ENCODE results near the gene XYLT2. TPM values are rescaled to one million over a fixed set of nuclear protein-coding genes. Genes with fewer than 3 reads are reported as not detected.
A peak's percentile ranks its signal among the peaks of the same experiment; 100 is the strongest.

XYLT2 gene
- total and polyA plus RNA-seq, 2 of the 13 experiments (the other 11 are each of a cell fraction or from before 2014, with no cell fraction given): 17.0 to 22.1 TPM

DNA sequence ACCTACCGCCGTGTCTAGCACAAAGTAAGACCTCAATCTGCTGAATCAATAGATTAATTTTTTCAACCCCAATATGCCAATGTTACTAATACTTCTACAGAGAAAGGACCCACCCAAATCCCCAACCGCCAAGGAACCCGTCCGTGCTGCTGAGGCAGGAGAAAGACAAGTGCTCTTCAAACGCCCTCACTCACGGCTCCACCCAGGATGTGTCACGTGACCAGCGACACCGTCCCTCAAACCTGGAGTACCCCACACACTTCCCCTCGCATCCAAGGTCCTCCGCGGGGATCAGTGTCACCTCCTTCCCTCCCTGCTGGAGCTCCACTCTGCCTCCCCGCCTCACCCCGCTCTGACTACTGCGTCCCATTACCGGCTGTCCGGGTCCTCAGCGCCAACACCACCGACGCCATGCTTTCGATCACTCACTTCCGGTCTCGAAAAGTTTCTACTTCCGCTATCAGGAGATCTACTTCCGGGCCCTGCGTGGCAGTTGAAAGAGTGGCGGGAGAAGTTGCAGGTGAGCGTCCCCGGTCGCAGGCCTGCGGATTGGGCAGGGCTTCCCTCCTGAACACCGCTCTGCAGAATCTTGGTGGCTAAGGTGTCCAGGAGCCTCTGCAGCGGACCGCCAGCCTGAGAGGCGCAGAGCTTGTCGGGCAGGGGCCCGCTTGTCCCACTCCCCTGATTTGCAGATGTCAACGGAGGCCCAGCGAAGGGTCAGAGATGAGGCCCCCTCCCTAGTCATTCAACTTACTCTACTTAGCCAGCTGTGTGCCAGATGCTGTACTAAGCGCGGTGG lies 27.0 kb downstream of the XYLT2 start, which contains the start of the genes EME1 and MRPL27 (continued):
- TF ChIP-seq, protein P1, sequence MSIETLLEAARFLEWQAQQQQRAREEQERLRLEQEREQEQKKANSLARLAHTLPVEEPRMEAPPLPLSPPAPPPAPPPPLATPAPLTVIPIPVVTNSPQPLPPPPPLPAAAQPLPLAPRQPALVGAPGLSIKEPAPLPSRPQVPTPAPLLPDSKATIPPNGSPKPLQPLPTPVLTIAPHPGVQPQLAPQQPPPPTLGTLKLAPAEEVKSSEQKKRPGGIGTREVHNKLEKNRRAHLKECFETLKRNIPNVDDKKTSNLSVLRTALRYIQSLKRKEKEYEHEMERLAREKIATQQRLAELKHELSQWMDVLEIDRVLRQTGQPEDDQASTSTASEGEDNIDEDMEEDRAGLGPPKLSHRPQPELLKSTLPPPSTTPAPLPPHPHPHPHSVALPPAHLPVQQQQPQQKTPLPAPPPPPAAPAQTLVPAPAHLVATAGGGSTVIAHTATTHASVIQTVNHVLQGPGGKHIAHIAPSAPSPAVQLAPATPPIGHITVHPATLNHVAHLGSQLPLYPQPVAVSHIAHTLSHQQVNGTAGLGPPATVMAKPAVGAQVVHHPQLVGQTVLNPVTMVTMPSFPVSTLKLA (IDR thresholded peaks at IDR 0.05): peak; percentile 86
- TF ChIP-seq HOXA3 (CRISPR knock-in tag; IDR thresholded peaks at IDR 0.05) (peak; percentile 98), MBNL3 (CRISPR knock-in tag; conservative IDR thresholded peaks at IDR 0.05) (no peak), ZNF720 (CRISPR knock-in tag; IDR thresholded peaks at IDR 0.05) (0 out of 2 replicates have a peak, but pooled peaks have one; percentile 60), ZBTB7B (CRISPR knock-in tag; IDR thresholded peaks at IDR 0.05) (peak; percentile 61; the same call in 1 of the 2 replicates), TARDBP (CRISPR knock-in tag; IDR thresholded peaks at IDR 0.05) (peak; percentile 99), CBX5 (CRISPR knock-in tag; IDR thresholded peaks at IDR 0.05; ENCODE audit: borderline replicate concordance) (peak; percentile 89; the same call in 1 of the 2 replicates), ZNF331 (CRISPR knock-in tag; IDR thresholded peaks at IDR 0.05) (peak; percentile 90), ZNF510 (CRISPR knock-in tag; IDR thresholded peaks at IDR 0.05; ENCODE audit: low read depth) (peak; percentile 95), RAD21 (CRISPR knock-in tag; IDR thresholded peaks at IDR 0.05) (peak; percentile 56; the same call in 1 of the 2 replicates), RARG (CRISPR knock-in tag; IDR thresholded peaks at IDR 0.05; ENCODE audit: low read depth) (peak; percentile 89), ZNF468 (CRISPR knock-in tag; IDR thresholded peaks at IDR 0.05) (0 out of 2 replicates have a peak, but pooled peaks have one; percentile 95)
- TF ChIP-seq, protein P2, sequence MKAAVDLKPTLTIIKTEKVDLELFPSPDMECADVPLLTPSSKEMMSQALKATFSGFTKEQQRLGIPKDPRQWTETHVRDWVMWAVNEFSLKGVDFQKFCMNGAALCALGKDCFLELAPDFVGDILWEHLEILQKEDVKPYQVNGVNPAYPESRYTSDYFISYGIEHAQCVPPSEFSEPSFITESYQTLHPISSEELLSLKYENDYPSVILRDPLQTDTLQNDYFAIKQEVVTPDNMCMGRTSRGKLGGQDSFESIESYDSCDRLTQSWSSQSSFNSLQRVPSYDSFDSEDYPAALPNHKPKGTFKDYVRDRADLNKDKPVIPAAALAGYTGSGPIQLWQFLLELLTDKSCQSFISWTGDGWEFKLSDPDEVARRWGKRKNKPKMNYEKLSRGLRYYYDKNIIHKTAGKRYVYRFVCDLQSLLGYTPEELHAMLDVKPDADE (CRISPR knock-in tag; IDR thresholded peaks at IDR 0.05): no peak; the same call in 1 of the 2 replicates
- TF ChIP-seq, protein P3, sequence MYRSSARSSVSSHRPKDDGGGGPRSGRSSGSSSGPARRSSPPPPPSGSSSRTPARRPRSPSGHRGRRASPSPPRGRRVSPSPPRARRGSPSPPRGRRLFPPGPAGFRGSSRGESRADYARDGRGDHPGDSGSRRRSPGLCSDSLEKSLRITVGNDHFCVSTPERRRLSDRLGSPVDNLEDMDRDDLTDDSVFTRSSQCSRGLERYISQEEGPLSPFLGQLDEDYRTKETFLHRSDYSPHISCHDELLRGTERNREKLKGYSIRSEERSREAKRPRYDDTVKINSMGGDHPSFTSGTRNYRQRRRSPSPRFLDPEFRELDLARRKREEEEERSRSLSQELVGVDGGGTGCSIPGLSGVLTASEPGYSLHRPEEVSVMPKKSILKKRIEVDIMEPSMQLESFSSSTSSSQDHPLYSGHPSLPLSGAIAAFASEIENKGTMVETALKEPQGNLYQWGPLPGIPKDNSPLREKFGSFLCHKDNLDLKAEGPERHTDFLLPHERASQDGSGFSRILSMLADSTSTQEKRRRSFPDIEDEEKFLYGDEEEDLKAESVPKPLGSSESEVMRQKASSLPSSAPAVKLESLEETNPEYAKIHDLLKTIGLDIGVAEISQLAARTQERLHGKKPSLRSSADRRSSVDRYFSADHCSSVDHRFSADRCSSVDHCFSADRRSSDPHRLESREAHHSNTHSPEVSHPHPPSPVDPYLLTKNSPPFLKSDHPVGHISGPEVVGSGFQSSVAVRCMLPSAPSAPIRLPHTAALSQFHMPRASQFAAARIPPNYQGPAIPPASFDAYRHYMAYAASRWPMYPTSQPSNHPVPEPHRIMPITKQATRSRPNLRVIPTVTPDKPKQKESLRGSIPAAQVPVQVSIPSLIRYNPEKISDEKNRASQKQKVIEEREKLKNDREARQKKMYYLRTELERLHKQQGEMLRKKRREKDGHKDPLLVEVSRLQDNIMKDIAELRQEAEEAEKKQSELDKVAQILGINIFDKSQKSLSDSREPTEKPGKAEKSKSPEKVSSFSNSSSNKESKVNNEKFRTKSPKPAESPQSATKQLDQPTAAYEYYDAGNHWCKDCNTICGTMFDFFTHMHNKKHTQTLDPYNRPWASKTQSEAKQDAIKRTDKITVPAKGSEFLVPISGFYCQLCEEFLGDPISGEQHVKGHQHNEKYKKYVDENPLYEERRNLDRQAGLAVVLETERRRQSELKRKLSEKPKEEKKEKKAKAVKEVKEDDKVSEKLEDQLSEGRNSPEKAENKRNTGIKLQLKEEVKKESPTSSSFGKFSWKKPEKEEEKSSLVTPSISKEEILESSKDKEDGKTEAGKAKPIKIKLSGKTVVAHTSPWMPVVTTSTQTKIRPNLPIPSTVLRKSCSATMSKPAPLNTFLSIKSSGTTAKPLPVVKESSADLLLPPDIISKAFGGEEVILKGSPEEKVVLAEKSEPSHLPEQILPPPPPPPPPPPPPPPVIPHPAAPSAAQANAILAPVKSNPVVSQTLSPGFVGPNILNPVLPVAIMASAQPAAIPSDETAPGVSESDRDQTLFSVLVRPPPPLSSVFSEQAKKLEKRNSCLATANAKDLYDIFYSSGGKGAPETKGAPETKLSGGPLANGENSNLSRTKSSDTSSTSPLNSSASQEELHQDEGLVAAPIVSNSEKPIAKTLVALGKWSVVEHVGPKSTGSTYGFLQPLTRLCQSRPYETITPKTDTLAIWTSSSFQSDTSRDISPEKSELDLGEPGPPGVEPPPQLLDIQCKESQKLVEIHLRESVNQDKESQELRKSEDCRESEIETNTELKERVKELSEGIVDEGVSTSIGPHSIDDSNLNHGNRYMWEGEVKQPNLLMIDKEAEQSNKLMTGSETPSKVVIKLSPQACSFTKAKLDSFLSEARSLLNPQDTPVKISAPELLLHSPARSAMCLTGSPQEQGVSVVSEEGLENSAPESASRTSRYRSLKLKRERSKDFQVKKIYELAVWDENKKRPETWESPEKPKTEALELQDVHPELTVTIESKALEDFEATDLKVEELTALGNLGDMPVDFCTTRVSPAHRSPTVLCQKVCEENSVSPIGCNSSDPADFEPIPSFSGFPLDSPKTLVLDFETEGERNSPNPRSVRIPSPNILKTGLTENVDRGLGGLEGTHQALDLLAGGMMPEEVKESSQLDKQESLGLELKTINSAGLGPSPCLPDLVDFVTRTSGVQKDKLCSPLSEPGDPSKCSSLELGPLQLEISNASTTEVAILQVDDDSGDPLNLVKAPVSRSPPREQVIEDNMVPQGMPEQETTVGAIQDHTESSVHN (CRISPR knock-in tag; IDR thresholded peaks at IDR 0.05): peak; percentile 56
- TF ChIP-seq, protein P4, sequence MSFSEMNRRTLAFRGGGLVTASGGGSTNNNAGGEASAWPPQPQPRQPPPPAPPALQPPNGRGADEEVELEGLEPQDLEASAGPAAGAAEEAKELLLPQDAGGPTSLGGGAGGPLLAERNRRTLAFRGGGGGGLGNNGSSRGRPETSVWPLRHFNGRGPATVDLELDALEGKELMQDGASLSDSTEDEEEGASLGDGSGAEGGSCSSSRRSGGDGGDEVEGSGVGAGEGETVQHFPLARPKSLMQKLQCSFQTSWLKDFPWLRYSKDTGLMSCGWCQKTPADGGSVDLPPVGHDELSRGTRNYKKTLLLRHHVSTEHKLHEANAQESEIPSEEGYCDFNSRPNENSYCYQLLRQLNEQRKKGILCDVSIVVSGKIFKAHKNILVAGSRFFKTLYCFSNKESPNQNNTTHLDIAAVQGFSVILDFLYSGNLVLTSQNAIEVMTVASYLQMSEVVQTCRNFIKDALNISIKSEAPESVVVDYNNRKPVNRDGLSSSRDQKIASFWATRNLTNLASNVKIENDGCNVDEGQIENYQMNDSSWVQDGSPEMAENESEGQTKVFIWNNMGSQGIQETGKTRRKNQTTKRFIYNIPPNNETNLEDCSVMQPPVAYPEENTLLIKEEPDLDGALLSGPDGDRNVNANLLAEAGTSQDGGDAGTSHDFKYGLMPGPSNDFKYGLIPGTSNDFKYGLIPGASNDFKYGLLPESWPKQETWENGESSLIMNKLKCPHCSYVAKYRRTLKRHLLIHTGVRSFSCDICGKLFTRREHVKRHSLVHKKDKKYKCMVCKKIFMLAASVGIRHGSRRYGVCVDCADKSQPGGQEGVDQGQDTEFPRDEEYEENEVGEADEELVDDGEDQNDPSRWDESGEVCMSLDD (CRISPR knock-in tag; IDR thresholded peaks at IDR 0.05; ENCODE audit: borderline replicate concordance): no peak

Data from HepG2 (cell line).